Body of pancreas (tissue), 4 donors: ENCODE data around the gene DOK3. TPM values are rescaled to one million over a fixed set of nuclear protein-coding genes. Genes with fewer than 3 reads are reported as not detected.

Source experiments
- ATAC-seq: fragments of 150-250 bp; one replicate; pipeline ENCODE4 v1.9.1; 2016
- DNase-seq, 4 donors: peaks; one replicate each; pipeline ENCODE4 v3.0.0-alpha.2; 2019
- H3K27ac ChIP-seq, 4 donors: fragments of 200-600 bp; sonication (generic); 1 replicate in 3 of 4; 2 replicates in 1 of 4; pipeline versions ENCODE4 v1.5.1 to v1.6.1; 2016 to 2019; ENCODE audit warnings: mild to moderate bottlenecking in 1 of 4, mixed read lengths in 1 of 4, moderate library complexity in 1 of 4
- H3K27me3 ChIP-seq, 2 donors: fragments of 200-600 bp; sonication (generic); one replicate each; pipeline ENCODE4 v1.6.0; 2016; ENCODE audit warnings: mild to moderate bottlenecking in 1 of 2
- H3K36me3 ChIP-seq, 2 donors: fragments of 200-600 bp; sonication (generic); replicated peaks in 1 of 2; 2 replicates each; pipeline ENCODE4 v1.5.1; 2016; ENCODE audit warnings: low read depth in 2 of 2; ENCODE audit not compliant: insufficient read depth in 1 of 2
- H3K4me1 ChIP-seq: fragments of 200-600 bp; sonication (generic); one replicate; pipeline ENCODE4 v1.6.0; 2016
- H3K4me3 ChIP-seq, 2 donors: fragments of 200-600 bp; sonication (generic); 1 replicate in 1 of 2; 2 replicates in 1 of 2; pipeline ENCODE4 v1.5.1; 2016 to 2019
- H3K9me3 ChIP-seq, 3 donors: fragments of 200-600 bp; sonication (generic); 1 replicate in 2 of 3; 2 replicates in 1 of 3; pipeline ENCODE4 v1.5.1; 2016
- CTCF ChIP-seq, 7 experiments: fragments of 450-650 bp in 4 of 7; fragments of 200-600 bp in 3 of 7; sonication (generic) in 3 of 7; IDR thresholded peaks; one replicate each; pipeline ENCODE4 v1.5.1; 2016 to 2019; ENCODE audit warnings: antibody characterized with exemption in 7 of 7
- POLR2A ChIP-seq, 3 donors: fragments of 450-650 bp; IDR thresholded peaks; one replicate each; pipeline ENCODE4 v1.6.1; 2016; ENCODE audit warnings: antibody characterized with exemption in 3 of 3, mild to moderate bottlenecking in 2 of 3
- WGBS, 2 donors: methylation state at CpG; one replicate each; pipeline ENCODE4 v1.1.5; 2017; 5-methylcytosine and 5-hydroxymethylcytosine counted together
- intact Hi-C: fragments of 100-400 bp; cut with DNase I; formaldehyde crosslinking; loops from one replicate; pipeline ENCODE4 v1.15.1; 2023
- total RNA-seq, 2 donors: library from RNA; depleted of rRNA; stranded (reverse); fragments of >200 nt; gene quantifications; one replicate each; pipeline ENCODE4 v1.1.0, GENCODE V29; 2016

The DOK3 gene
- total RNA-seq, 2 donors from 2014 or later: 3.3 to 5.4 TPM

DNA sequence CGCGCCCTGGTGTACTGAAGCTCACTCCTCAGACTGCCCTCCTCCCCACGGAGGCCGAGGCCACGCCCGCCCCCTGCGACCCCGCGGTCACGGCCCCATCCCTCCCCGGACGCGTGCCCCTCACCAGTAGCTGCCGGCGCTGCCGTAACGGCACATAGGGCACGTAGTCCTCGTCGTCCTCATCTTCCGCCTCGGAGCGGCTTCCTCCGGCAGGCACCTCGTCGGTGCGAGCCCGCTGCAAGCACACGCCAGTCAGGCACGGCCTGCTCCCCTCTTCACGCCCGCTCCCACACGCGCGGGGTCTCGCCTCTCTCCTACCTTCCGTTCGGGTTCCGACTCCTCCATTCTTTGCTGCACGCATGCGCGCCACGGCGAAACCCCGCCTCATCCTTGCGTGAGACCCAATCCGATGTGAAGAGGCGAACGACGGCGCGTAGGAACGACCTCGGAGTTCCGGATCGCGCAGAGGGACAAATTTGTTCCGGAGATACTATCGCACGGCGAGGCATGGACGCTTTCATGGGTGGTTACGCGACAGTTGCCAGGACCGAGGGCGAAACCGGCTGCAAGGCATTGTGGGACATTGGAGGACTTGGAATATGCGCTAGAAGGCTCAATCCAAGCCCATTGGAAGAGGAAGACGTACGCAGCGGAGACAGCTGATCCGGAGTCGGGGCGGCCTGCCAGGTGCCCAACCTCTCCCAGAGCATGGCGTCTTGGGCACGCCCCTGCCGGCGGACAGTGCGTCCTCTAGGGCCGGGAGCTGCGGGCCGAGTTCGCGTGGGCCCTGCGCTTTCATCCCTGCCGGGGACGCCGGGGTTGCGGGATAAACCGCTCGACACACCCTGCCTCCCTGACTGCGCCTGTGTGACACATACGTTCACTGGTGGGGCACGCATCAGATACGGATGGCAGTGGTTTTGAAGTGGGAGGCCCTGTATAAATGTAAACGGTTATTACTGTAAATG lies 7.3 kb upstream of the DOK3 start, which contains the start of gene DDX41:
Gene DDX41 (minus strand): TSS at position 361 of the 968 bp plus-strand sequence. CDS start 16 bp downstream, at position 345.
- Histone ChIP-seq H3K9me3 (no peaks in the 10 kb centered on the region), H3K36me3 (peaks cover 16 to 31% of the 10 kb centered on the region in 2 donors), H3K27ac (peak within 1 kb of the TSS; percentile 68 to 84 (median 76)), H3K4me1 (peaks cover 27% of the 10 kb centered on the region), H3K4me3 (peak within 1 kb of the TSS; percentile 80 to 97), H3K27me3 (no peaks in the 10 kb centered on the region)
- intact Hi-C loops: no loop called here
- TF ChIP-seq POLR2A (IDR thresholded peaks at IDR 0.05) (peak; percentile 32 to 73 (median 70)), CTCF (IDR thresholded peaks at IDR 0.05) (peak in 2 of 7 experiments; percentile 29 to 30)
- 0% methylated on average over 41 to 80 of the region's 96 CpGs for WGBS, 2 donors
- ATAC-seq (peak; percentile 94), DNase-seq (peak; percentile 97 to 99 (median 98))

DNA sequence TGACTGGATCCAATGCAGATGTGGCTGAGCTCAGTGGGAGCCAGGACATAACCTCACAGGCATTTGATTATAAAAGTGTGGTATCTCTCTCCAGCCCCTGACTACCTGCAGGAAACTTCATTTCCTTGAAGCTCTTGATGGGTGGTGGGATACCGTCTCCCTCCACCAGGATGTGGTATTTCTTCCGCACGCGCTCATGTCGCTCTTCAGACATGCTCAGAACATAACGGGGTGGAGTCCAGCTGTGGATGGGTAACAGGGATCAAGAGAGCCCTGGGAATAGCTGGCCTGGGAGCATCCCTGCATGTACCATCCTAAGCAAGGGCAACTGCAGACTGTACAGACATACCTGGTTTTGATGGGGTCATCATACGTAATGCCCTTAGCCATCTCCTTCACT lies 6.0 kb upstream of the DOK3 start:
- H3K27me3 ChIP-seq: no peaks in the 10 kb centered on the region
- H3K4me3 ChIP-seq: no peak overlapping the region
- WGBS, 2 donors: 76 to 86% methylated on average over 7 of the region's 7 CpGs
- H3K36me3 ChIP-seq: peaks cover 23 to 27% of the 10 kb centered on the region in 2 donors
- ATAC-seq: no peak
- no peaks in the 10 kb centered on the region for H3K9me3 ChIP-seq
- peaks cover 27% of the 10 kb centered on the region for H3K4me1 ChIP-seq
- no peak for DNase-seq
- TF ChIP-seq POLR2A (IDR thresholded peaks at IDR 0.05): no peak
- no peak for TF ChIP-seq CTCF (IDR thresholded peaks at IDR 0.05)
- no peak overlapping the region for H3K27ac ChIP-seq
- intact Hi-C loops: no loop called here

GRCh38 chr5:177514541-177514940 lies 4.9 kb upstream of the DOK3 start:
- no peak for TF ChIP-seq CTCF (IDR thresholded peaks at IDR 0.05)
- no peak for TF ChIP-seq POLR2A (IDR thresholded peaks at IDR 0.05)
- Histone ChIP-seq H3K36me3 (peaks cover 24 to 25% of the 10 kb centered on the region in 2 donors), H3K4me3 (no peak overlapping the region), H3K27ac (no peak overlapping the region), H3K4me1 (peaks cover 34% of the 10 kb centered on the region), H3K9me3 (no peaks in the 10 kb centered on the region), H3K27me3 (no peaks in the 10 kb centered on the region)
- DNase-seq (no peak), ATAC-seq (no peak)
- WGBS, 2 donors: 89% methylated on average over 11 of the region's 11 CpGs; no CpG with 5 or more reads in 1 of the 2 donors
- intact Hi-C loops: no loop called here

GRCh38 chr5:177513500-177513899 lies 3.9 kb upstream of the DOK3 start:
- peaks cover 21 to 24% of the 10 kb centered on the region in 2 donors for H3K36me3 ChIP-seq
- 95 to 97% methylated on average over 13 to 15 of the region's 15 CpGs for WGBS, 2 donors
- DNase-seq: no peak

More at GRCh38 chr5:177513500-177513899, 3.9 kb upstream of the DOK3 start:
- Histone ChIP-seq H3K4me1 (peaks cover 28% of the 10 kb centered on the region), H3K4me3 (no peak overlapping the region), H3K27me3 (no peaks in the 10 kb centered on the region), H3K9me3 (no peaks in the 10 kb centered on the region), H3K27ac (no peak overlapping the region)
- intact Hi-C loops: no loop called here
- TF ChIP-seq CTCF (IDR thresholded peaks at IDR 0.05): no peak
- no peak for TF ChIP-seq POLR2A (IDR thresholded peaks at IDR 0.05)
- no peak for ATAC-seq
